K562 treated with DMSO at 1 percent for 48 hours (cell line): ENCODE measurements around the gene POGZ. TPM values are rescaled to one million over a fixed set of nuclear protein-coding genes. Genes with fewer than 3 reads are reported as not detected.

Experiments used
- total RNA-seq: library from RNA; unstranded; fragments of 300-600 nt; gene quantifications from 2 replicates; pipeline ENCODE4 v1.2.3, GENCODE V29; 2022; ENCODE audit warnings: low replicate concordance; ENCODE audit errors: extremely low read depth

The POGZ gene
- not detected in 2 replicates for total RNA-seq

GRCh38 chr1:151459331-151460046 lies at the start of gene POGZ:
POGZ (minus strand) TSS chr1:151459494; CDS start chr1:151442204, 17,290 bp downstream.

GRCh38 chr1:151399324-151400171 lies 59.7 kb downstream of the POGZ start, which contains the start of gene PSMB4:
PSMB4 (plus strand) TSS chr1:151399573; CDS start chr1:151399588, 15 bp downstream.

GRCh38 chr1:151372058-151372934 lies 87.0 kb downstream of the POGZ start, which contains the start of gene SELENBP1:
SELENBP1 (minus strand) TSS chr1:151372705; CDS start chr1:151372641, 64 bp downstream.

Other genes with a start within 250 kb of the POGZ start
- gene PSMD4, start 204.8 kb downstream of the POGZ start, total RNA-seq = not detected in 2 replicates
- gene ZNF687, start 177.2 kb downstream of the POGZ start, total RNA-seq = not detected in 2 replicates
- gene PI4KB, start 132.1 kb downstream of the POGZ start, total RNA-seq = not detected in 2 replicates
- gene RFX5, start 112.2 kb downstream of the POGZ start, total RNA-seq = not detected in 2 replicates
- gene SELENBP1, start 86.8 kb downstream of the POGZ start, total RNA-seq = not detected in 2 replicates
- gene PSMB4, start 59.9 kb downstream of the POGZ start, total RNA-seq = 1,082 TPM in 1 of 2 replicates, not detected in the other
- not detected in 2 replicates for gene CGN, start 51.9 kb upstream of the POGZ start, total RNA-seq
- gene TUFT1, start 80.8 kb upstream of the POGZ start, total RNA-seq = not detected in 2 replicates
- not detected in 2 replicates for gene SNX27, start 152.6 kb upstream of the POGZ start, total RNA-seq